Activated naive CD8-positive, alpha-beta T cell treated with anti-CD3 and anti-CD28 coated beads for 36 hours (primary cell): ENCODE results near the gene RILP. TPM values are rescaled to one million over a fixed set of nuclear protein-coding genes. Genes with fewer than 3 reads are reported as not detected.
"Not testable (repeated sequence)": the region's sequence is repeated elsewhere in the genome, so short reads cannot be mapped to it uniquely, and the experiment has no call there.

Experiments
- DNase-seq: peaks from one replicate; pipeline ENCODE4 v3.0.0; 2021
- H3K27ac Mint-ChIP-seq: one replicate; pipeline ENCODE4 v1.8.0; 2022; ENCODE audit warnings: mild to moderate bottlenecking, moderate library complexity, mixed read lengths
- H3K27me3 Mint-ChIP-seq: one replicate; pipeline ENCODE4 v1.8.0; 2022; ENCODE audit warnings: mild to moderate bottlenecking, mixed read lengths
- H3K36me3 Mint-ChIP-seq: one replicate; pipeline ENCODE4 v1.8.0; 2021; ENCODE audit warnings: mild to moderate bottlenecking, mixed read lengths
- H3K4me1 Mint-ChIP-seq: one replicate; pipeline ENCODE4 v1.8.0; 2021; ENCODE audit warnings: mixed read lengths
- H3K4me3 Mint-ChIP-seq: one replicate; pipeline ENCODE4 v1.8.0; 2022; ENCODE audit warnings: mild to moderate bottlenecking, moderate library complexity, mixed read lengths
- H3K9me3 Mint-ChIP-seq: one replicate; pipeline ENCODE4 v1.8.0; 2022; ENCODE audit warnings: mixed read lengths
- total RNA-seq, 2 experiments: library from RNA; stranded (reverse); gene quantifications; one replicate each; pipeline ENCODE4 v1.2.3, GENCODE V29; 2021

RILP gene
- total RNA-seq, 2 experiments from 2014 or later, result 3.2 to 3.4 TPM

DNA sequence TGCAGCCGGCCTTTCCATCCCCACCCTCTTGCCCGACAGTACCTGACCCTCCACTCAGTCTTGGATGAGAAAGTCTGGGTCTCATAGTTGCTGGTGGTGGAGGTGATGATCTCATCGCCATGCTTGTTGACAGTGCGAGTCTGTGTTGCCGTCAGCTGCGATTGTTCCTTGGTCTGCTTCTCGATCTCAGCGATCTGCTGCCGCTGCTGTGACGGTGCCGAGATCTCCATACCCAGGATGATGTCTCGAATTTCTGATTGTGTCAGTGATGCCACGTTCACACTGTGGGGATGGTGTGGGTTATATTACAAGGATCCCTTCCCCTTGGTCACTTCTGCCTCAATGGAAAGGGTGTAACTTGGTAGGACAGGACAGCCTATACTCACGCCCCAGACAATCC lies 4.1 kb upstream of the RILP start:
- H3K27ac Mint-ChIP-seq, result no peak overlapping the region
- H3K27me3 Mint-ChIP-seq, result no peaks in the 10 kb centered on the region
- H3K4me3 Mint-ChIP-seq, result no peak overlapping the region
- H3K9me3 Mint-ChIP-seq, result no peaks in the 10 kb centered on the region
- DNase-seq, result no peak
- peaks cover 10% of the 10 kb centered on the region for H3K4me1 Mint-ChIP-seq
- peaks cover 41% of the 10 kb centered on the region for H3K36me3 Mint-ChIP-seq

DNA sequence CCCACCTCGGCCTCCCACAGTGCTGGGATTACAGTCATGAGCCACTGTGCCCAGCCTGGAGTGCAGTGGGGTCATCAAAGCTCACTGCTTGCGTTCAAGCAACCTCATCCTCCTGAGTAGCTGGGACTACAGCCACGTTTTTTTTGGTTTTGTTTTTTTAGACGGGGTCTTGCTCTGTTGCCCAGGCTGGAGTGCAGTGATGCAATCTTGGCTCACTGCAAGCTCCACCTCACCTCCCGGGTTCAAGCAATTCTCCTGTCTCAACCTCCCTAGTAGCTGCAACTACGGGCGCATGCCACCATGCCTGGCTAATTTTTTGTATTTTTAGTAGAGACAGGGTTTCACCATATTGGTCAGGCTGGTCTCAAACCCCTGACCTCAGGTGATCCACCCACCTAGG lies 3.1 kb upstream of the RILP start:
- not testable (repeated sequence) for H3K27ac Mint-ChIP-seq, H3K27me3 Mint-ChIP-seq, H3K9me3 Mint-ChIP-seq, H3K4me3 Mint-ChIP-seq, DNase-seq
- peaks cover 32% of the 10 kb centered on the region for H3K36me3 Mint-ChIP-seq
- peaks cover 13% of the 10 kb centered on the region for H3K4me1 Mint-ChIP-seq

DNA sequence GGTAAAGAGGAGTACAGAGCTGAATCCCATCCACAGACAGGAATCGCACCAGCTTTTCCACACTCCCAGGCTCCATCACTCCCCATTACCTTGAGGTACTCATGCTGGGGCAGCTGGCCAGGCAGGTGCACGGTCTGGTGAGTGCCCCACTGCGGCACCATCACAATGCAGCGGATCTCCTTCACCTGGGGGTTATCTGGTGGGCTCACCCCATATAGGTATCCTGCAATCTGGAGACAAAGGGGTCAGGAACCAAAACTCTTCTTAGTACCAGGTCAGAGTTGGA lies 1.8 kb upstream of the RILP start:
- DNase-seq, result no peak
- Mint-ChIP-seq H3K4me1 (peaks cover 15% of the 10 kb centered on the region), H3K36me3 (peaks cover 23% of the 10 kb centered on the region), H3K4me3 (no peak overlapping the region), H3K27ac (no peak overlapping the region), H3K27me3 (no peaks in the 10 kb centered on the region), H3K9me3 (no peaks in the 10 kb centered on the region)

DNA sequence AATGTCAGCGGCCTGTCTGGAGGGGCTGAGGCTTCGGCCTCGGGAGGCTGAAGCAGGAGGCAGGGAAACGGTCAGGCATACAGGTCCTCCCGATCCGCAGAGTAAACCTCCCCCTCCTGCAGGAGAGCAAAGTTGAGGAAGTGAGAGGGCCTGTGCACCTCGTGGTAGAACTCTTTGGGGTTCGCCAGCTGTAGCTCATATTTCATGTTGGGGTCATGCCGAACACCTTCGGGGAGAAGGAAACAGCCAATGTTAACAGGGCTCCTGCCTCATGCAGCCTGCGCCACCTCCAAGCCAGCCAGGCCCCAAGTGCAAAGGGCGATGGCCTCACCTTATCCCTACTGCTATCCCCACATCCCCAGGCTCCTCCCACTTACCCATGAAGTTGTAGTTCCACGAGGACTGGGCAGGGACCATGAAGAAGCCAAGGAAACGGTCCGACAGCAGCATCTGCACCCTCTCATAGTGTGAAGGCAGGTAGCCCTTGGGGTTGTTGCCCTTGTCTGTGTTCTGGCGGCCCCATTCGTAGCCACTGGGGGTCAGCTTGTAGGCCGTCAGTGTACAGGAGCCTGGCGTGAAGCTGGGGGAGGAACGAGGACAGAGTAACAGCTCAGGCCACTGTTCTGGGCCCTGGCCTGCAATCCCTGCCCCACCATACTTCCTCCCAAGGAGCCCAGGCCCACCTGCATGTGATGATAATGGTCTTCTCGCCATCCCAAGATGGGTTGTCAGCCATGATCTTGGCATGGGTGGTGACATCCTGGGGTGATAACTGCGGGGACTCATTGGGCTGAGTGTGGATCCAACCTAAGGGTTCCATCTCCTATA lies 1.3 kb upstream of the RILP start:
- Mint-ChIP-seq H3K4me1 (peaks cover 17% of the 10 kb centered on the region), H3K27ac (no peak overlapping the region), H3K4me3 (no peak overlapping the region), H3K9me3 (no peaks in the 10 kb centered on the region), H3K27me3 (no peaks in the 10 kb centered on the region), H3K36me3 (peaks cover 19% of the 10 kb centered on the region)
- no peak for DNase-seq

DNA sequence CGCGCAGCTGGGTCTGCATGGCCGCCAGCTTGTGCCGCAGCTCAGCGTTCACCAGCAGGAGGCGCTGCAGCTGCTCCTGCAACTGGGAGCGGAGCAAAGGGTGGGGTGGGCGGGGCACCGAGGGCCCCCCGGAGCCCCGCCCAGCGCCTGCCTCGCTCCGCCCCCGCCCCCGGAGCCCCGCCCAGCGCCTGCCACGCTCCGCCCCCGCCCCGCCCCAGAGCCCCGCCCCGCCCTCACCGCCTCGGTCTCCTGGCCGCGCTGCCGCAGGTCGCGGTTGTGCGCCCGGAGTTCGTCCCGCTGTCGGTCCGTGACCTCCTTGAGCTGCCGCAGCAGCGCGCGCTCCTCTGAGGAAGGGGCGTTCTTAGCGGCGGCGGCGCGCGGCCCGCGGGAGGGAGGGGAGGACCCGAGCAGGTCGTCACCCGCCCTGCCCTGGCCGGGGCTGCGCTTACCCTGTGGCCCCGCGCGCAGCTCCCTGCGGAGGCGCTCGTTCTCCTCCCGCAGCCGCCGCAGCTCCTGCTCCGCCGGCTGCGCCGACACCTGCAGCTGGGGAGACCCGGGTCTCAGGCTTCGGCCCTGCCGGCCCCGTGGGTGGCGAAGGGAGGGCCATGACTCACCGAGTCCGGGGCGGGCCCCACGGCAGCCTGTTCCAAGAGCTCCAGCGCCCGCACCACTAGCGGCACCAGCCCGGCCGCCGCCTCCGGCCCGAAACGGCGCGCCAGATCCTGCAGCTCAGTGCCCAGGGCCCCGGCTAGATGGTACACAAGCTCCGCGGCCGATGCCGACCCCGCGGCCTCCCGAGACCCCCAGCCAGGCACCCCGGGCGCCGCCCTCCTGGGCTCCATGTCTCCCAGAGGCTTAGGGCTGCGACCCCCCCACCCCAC lies 463 bp downstream of the RILP start:
- no peak overlapping the region for H3K27ac Mint-ChIP-seq

DNA sequence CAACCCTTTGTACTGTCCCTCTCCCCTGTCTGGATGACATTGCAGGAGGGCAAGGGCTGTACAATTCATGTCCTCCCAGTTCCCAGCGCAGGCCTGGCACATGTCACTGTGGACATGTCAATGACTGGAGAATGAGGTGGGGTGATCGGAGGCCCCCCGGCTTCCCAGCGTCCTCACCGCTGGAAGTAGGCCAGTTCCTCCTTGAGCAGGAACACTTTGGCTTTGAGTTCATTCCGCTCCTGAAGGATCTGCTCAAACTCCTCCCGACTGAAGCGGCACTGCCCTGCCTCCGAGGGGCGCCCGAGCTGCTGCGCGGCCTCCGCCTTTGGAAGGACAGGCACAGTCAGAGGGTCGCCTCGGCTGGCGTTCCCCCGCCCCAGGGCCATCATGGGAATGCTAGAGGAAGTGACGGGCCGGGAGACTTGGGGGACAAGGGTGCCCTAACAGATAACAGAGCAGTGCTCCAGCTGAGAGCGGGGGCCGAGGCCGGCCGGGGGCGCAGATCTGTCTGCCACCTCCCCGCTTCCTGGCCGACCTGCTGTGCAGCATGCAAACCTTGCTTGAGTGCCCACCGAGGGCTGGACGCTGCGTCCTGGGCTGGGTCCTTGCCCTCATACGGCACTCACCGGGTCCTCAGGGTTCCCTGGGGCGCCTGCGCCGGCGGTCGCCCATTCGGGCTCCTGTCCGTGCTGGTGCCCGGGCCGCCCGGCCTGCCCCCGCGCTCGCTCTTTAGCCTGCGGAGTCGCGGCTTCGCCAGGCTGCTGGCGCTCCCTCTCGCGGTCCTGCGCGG lies 1.3 kb downstream of the RILP start:
- no peak overlapping the region for H3K27ac Mint-ChIP-seq
- no peak for DNase-seq
- no peaks in the 10 kb centered on the region for H3K9me3 Mint-ChIP-seq
- H3K4me1 Mint-ChIP-seq, result peaks cover 34% of the 10 kb centered on the region
- peaks cover 3% of the 10 kb centered on the region for H3K36me3 Mint-ChIP-seq
- no peaks in the 10 kb centered on the region for H3K27me3 Mint-ChIP-seq
- H3K4me3 Mint-ChIP-seq, result peak overlapping the region; percentile 67

More for the DNA sequence above, 463 bp downstream of the RILP start:
- Mint-ChIP-seq H3K4me1 (peaks cover 32% of the 10 kb centered on the region), H3K9me3 (no peaks in the 10 kb centered on the region), H3K27me3 (no peaks in the 10 kb centered on the region), H3K36me3 (peaks cover 12% of the 10 kb centered on the region), H3K4me3 (peak overlapping the region; percentile 54)
- DNase-seq, result peak; percentile 94

DNA sequence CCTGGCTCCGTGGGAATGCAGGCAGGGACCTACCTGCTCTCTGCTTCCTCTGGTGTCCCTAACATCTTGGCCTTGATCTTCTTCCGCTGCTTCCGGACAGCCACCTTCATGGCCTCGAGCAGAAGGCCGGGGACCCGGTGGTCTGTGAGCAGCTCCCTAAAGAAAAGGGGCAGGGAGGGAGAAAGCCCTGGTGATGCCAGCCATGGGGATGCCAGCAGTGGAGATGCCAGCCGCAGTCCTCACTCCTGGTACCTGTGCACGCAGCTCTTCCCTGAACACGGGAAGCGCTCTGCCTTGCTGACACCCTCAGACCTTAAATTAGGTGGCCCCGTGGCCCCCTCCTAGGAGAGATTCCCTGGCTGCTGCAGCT lies 1.9 kb downstream of the RILP start:
- Mint-ChIP-seq H3K4me3 (peak overlapping the region; percentile 67), H3K9me3 (no peaks in the 10 kb centered on the region), H3K4me1 (peaks cover 34% of the 10 kb centered on the region), H3K27me3 (no peaks in the 10 kb centered on the region), H3K36me3 (no peaks in the 10 kb centered on the region), H3K27ac (no peak overlapping the region)
- DNase-seq, result no peak

DNA sequence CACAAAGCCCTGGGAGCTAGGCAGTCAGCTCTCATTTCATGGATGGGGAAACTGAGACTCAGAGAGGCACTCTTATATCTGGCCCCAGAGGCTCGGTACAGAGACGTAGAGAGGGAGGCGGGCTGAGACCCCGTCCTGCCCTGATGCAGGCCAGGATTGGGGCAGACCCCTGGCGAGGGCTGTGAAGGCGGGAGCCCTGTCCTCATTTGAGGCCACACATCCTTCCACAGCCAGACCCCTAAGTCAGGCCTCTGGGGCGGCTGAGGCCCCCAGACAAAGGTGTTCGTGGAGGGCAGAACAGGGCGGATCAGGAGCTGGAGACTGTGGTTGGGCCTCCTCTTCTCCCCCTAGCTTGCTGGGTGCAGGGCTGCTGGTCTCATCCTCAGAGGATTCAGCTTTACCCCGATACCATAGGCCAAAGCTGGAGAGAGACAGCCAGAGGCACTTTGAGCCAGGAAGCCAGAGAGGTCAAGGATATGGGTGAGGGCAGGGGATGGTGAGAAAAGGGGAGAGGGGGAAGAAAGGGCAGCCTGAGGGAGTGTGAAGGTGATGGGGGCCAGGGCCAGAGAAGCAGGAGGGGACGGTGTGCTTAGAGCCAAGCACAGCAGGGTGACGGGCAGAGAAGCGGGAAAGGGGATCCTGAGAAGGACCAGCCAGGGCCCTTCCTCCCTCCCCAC lies 3.3 kb downstream of the RILP start:
- Mint-ChIP-seq H3K36me3 (no peaks in the 10 kb centered on the region), H3K4me3 (no peak overlapping the region), H3K27ac (no peak overlapping the region), H3K9me3 (no peaks in the 10 kb centered on the region), H3K27me3 (no peaks in the 10 kb centered on the region), H3K4me1 (peaks cover 34% of the 10 kb centered on the region)
- no peak for DNase-seq

DNA sequence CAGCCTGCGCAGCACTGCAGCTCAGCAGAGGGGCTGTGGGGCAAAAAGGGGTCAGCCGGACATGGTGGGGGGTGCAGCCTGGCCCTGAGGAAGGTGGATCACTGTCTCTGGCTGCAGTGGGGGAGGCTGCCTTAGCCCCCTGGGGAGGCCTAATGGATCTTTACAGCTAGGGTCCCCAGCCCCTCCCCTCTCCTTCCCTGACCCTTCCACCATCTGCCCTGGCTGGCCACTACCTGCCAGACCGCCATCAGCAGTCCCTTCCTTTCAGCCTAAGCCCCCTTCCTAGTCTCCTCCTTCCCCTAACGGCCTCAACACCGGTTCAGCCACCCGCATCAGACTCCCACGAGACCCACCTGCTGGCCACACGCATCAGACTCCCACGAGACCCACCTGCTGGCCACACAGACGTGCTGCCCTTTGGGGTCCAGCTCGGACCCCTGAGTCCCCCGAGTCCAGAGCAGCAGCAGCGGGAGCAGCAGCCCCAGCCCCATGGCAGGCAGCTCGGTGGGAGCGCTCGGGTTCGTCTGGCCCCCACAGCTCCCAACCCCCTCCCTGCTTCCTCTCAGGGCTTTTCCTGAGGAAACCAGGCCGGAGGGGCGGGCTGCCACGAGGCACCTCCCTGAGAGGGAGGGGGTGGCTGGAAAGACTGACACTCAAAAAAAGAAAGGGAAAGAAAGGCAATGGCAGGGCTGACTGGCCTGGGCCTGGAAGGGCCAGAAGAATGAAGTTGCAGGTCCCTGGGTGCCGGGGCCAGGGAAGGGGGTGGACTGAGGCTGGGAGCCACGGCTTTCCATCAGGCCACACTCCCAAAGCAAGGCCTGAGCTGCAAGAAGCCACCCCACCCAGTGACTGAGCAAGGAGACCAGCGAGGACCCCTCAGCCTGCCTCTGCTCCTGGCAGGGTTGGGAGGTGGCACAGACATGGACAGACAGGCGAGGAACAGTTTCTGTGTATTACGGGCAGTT lies 4.2 kb downstream of the RILP start, which contains the start of gene SCARF1:
SCARF1 (minus strand) TSS at position 526 of the 965 bp plus-strand sequence; CDS start at position 491, 35 bp downstream.
- Mint-ChIP-seq H3K27me3 (no peaks in the 10 kb centered on the region), H3K27ac (peak within 1 kb of the TSS; percentile 23), H3K9me3 (no peaks in the 10 kb centered on the region), H3K36me3 (no peaks in the 10 kb centered on the region), H3K4me3 (peak within 1 kb of the TSS; percentile 80), H3K4me1 (peaks cover 29% of the 10 kb centered on the region)
- no peak for DNase-seq

DNA sequence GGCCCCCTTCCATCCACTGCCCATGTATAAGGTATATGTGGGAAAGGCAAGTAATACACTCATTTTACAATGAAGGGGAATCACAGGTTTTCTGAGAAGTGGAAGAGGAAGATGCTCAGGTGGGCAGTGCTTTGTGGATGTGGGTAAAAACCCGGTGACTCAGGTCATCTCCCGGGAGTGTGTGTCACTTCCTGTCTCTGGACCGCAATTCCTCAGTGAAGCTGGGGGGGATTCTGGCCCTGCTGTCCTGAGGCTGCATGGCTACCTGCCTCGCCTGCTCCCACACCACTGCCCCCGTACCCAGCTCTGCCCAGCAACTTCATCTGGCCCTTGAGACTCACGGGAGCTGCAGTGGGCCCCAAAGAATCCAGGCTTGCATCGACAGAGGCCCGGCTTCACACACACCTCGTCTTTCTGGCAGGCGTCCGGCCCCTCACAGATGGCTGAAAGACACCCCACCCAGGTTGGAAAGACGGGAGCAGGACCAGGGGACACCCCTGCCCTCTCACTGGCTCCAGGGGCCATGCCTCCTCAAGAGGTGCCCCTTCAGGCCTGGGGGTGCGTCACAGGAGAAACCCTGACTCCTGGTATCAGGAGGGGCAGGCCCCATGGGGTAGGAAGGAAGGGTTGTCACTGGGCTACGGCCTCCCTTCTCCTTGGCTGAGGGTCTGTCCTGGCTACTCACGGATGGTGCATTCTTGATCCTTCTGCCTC lies 5.0 kb downstream of the RILP start:
- peak overlapping the region; percentile 87 for H3K27ac Mint-ChIP-seq
- peak overlapping the region; percentile 80 for H3K4me3 Mint-ChIP-seq
- no peaks in the 10 kb centered on the region for H3K27me3 Mint-ChIP-seq
- H3K9me3 Mint-ChIP-seq, result no peaks in the 10 kb centered on the region
- peaks cover 24% of the 10 kb centered on the region for H3K4me1 Mint-ChIP-seq
- H3K36me3 Mint-ChIP-seq, result no peaks in the 10 kb centered on the region
- DNase-seq, result peak; percentile 54

DNA sequence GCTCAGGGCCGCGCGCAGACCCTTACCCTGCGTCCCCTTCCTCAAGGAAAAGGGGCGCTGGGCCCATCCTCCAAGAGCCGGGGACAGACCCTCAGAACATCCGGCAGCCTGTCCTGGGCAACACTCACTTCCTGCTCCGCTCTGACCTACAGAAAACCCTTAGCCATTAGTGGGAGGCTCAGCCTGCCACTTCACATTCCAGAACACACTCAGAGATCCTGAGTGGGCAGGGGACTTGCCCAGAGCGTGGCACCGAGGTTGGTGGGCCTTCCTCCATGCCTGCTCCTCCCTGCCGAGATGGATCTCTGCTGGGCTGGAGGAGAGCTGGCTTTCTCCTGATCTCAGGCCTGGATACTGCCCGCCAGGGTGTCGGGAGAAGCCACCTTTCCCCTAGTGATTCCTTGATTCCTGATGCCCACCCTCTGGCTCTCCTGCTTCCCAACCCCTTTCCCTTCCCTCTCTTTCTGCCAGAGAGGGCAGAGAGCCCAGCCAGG lies 5.6 kb downstream of the RILP start:
- peaks cover 24% of the 10 kb centered on the region for H3K4me1 Mint-ChIP-seq
- peak overlapping the region; percentile 80 for H3K4me3 Mint-ChIP-seq
- H3K9me3 Mint-ChIP-seq, result no peaks in the 10 kb centered on the region
- H3K27me3 Mint-ChIP-seq, result no peaks in the 10 kb centered on the region
- DNase-seq, result no peak
- H3K27ac Mint-ChIP-seq, result peak overlapping the region; percentile 87
- no peaks in the 10 kb centered on the region for H3K36me3 Mint-ChIP-seq

DNA sequence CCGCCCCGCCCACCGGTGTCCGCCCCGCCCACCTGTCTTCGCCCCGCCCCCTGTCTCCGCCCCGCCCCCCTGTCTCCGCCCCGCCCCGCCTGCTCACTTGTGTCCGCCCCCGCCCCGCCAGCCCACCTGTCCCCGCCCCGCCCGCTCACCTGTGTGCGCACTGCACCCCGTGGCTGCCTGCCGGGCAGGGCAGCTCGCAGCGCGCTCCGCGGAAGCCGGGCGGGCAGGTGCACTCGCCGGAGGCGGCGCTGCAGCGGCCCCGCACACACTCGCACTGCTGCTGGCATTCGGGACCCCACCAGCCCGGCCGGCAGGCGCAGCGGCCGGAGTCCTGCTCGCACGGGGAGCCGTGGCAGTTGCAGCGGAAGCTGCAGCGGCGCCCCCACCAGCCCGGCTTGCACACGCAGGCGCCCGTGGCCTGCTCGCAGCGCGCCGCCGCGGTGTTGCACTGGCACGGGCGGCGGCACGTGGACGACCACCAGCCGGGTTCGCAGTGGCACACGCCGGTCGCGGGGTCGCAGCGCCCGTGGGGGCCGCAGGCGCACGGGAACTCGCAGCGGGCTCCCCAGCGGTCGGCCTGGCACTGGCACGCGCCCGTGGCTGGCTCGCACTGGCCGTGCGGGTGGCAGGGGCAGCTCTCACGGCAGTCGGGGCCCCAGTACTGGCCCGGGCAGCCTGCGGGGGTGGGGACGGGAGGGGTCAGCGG lies 6.2 kb downstream of the RILP start:
- peak; percentile 62 for DNase-seq
- peaks cover 24% of the 10 kb centered on the region for H3K4me1 Mint-ChIP-seq

DNA sequence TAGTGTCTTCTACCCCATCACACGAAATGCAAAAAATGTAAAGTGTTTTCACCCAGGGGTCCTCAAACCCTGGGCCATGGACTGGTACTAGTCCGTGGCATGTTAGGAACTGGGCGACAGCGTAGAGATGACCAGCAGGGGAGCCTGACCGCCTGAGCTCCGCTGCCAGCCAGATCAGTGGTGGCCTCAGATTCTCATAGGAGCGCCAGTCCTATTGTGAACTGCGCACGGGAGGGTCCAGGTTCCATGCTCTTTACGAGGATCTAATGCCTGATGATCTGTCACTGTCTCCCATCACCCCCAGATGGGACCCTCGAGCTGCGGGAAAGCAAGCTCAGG lies 8.6 kb downstream of the RILP start:
- DNase-seq, result no peak
- Mint-ChIP-seq H3K9me3 (no peaks in the 10 kb centered on the region), H3K36me3 (no peaks in the 10 kb centered on the region), H3K27ac (no peak overlapping the region), H3K4me1 (peaks cover 18% of the 10 kb centered on the region), H3K4me3 (no peak overlapping the region), H3K27me3 (no peaks in the 10 kb centered on the region)

More for the DNA sequence above, 6.2 kb downstream of the RILP start:
- no peak overlapping the region for H3K27ac Mint-ChIP-seq
- no peak overlapping the region for H3K4me3 Mint-ChIP-seq
- no peaks in the 10 kb centered on the region for H3K36me3 Mint-ChIP-seq
- H3K9me3 Mint-ChIP-seq, result no peaks in the 10 kb centered on the region
- no peaks in the 10 kb centered on the region for H3K27me3 Mint-ChIP-seq
